ENCODE measurements around the gene RAD9B.
"Not testable (repeated sequence)": the region's sequence is repeated elsewhere in the genome, so short reads cannot be mapped to it uniquely, and the experiment has no call there.

Gene RAD9B

GRCh38 chr12:110528277-110528839 is 26.2 kb downstream of the RAD9B start:
- DNase-seq (ENCODE audit: low spot score): no peak

- no peak for DNase-seq (ENCODE audit: low spot score)
Observed at GRCh38 chr12:110530511-110530910, 28.4 kb downstream of the RAD9B start.

GRCh38 chr12:110531741-110532333 is 29.7 kb downstream of the RAD9B start:
- DNase-seq (ENCODE audit: low spot score): peak; percentile 48

- no peak for DNase-seq (ENCODE audit: low spot score)
Observed at GRCh38 chr12:110532644-110533043, 30.5 kb downstream of the RAD9B start.

GRCh38 chr12:110533607-110534006 is 31.5 kb downstream of the RAD9B start:
- no peak for DNase-seq (ENCODE audit: low spot score)

- DNase-seq (ENCODE audit: low spot score): no peak
Observed at GRCh38 chr12:110534811-110535210, 32.7 kb downstream of the RAD9B start.

- DNase-seq (ENCODE audit: low spot score): no peak
Observed at GRCh38 chr12:110536834-110537604, 34.9 kb downstream of the RAD9B start.

- DNase-seq (ENCODE audit: low spot score): no peak
Observed at GRCh38 chr12:110537605-110538409, 35.7 kb downstream of the RAD9B start.

GRCh38 chr12:110538869-110539622 is 36.9 kb downstream of the RAD9B start:
- DNase-seq (ENCODE audit: low spot score): no peak

- DNase-seq (ENCODE audit: low spot score): no peak
Observed at GRCh38 chr12:110540048-110540447, 37.9 kb downstream of the RAD9B start.

GRCh38 chr12:110543252-110543959 is 41.3 kb downstream of the RAD9B start:
- no peak for DNase-seq (ENCODE audit: low spot score)

- DNase-seq (ENCODE audit: low spot score): no peak
Observed at GRCh38 chr12:110543965-110544364, 41.8 kb downstream of the RAD9B start.

- not testable (repeated sequence) for DNase-seq (ENCODE audit: low spot score)
Observed at GRCh38 chr12:110545259-110545658, 43.1 kb downstream of the RAD9B start.

GRCh38 chr12:110545812-110546211 is 43.7 kb downstream of the RAD9B start:
- DNase-seq (ENCODE audit: low spot score): no peak

- DNase-seq (ENCODE audit: low spot score): peak; percentile 71
Observed at GRCh38 chr12:110546339-110546738, 44.2 kb downstream of the RAD9B start.

GRCh38 chr12:110547090-110547489 is 45.0 kb downstream of the RAD9B start:
- no peak for DNase-seq (ENCODE audit: low spot score)

- no peak for DNase-seq (ENCODE audit: low spot score)
Observed at GRCh38 chr12:110548678-110549077, 46.5 kb downstream of the RAD9B start.

GRCh38 chr12:110549716-110550115 is 47.6 kb downstream of the RAD9B start:
- no peak for DNase-seq (ENCODE audit: low spot score)

- no peak for DNase-seq (ENCODE audit: low spot score)
Observed at GRCh38 chr12:110550981-110551380, 48.9 kb downstream of the RAD9B start.
